ENCODE data around the gene WDR70.
"Not testable (repeated sequence)": the region's sequence is repeated elsewhere in the genome, so short reads cannot be mapped to it uniquely, and the experiment has no call there.

WDR70 gene

GRCh38 chr5:37454402-37455055 lies 75.4 kb downstream of the WDR70 start:
- DNase-seq, result not testable (repeated sequence)

GRCh38 chr5:37463191-37464051 lies 84.3 kb downstream of the WDR70 start:
- DNase-seq, result peak; percentile 65 to 76

GRCh38 chr5:37464581-37464980 lies 85.5 kb downstream of the WDR70 start:
- not testable (repeated sequence) for DNase-seq

GRCh38 chr5:37469383-37469782 lies 90.3 kb downstream of the WDR70 start:
- DNase-seq, result not testable (repeated sequence)

- DNase-seq, result no peak
Measured at GRCh38 chr5:37471666-37472197, 92.6 kb downstream of the WDR70 start.

- no peak for DNase-seq
Measured at GRCh38 chr5:37477426-37477825, 98.3 kb downstream of the WDR70 start.

GRCh38 chr5:37478121-37478894 lies 99.2 kb downstream of the WDR70 start:
- DNase-seq, result no peak

GRCh38 chr5:37481395-37481794 lies 102.3 kb downstream of the WDR70 start:
- not testable (repeated sequence) for DNase-seq

- no peak for DNase-seq
Measured at GRCh38 chr5:37490120-37490810, 111.1 kb downstream of the WDR70 start.

GRCh38 chr5:37490931-37491330 lies 111.8 kb downstream of the WDR70 start:
- no peak for DNase-seq

GRCh38 chr5:37492778-37493555 lies 113.8 kb downstream of the WDR70 start:
- no peak for DNase-seq

GRCh38 chr5:37494756-37495155 lies 115.6 kb downstream of the WDR70 start:
- DNase-seq, result no peak

GRCh38 chr5:37495210-37495609 lies 116.1 kb downstream of the WDR70 start:
- DNase-seq, result no peak

GRCh38 chr5:37495668-37496347 lies 116.7 kb downstream of the WDR70 start:
- no peak for DNase-seq

- no peak for DNase-seq
Measured at GRCh38 chr5:37496902-37497445, 117.9 kb downstream of the WDR70 start.

GRCh38 chr5:37501152-37501551 lies 122.0 kb downstream of the WDR70 start:
- no peak for DNase-seq

- DNase-seq, result no peak
Measured at GRCh38 chr5:37506241-37506640, 127.1 kb downstream of the WDR70 start.

GRCh38 chr5:37506722-37507121 lies 127.6 kb downstream of the WDR70 start:
- DNase-seq, result no peak

- DNase-seq, result no peak
Measured at GRCh38 chr5:37511646-37512045, 132.5 kb downstream of the WDR70 start.

GRCh38 chr5:37514946-37515345 lies 135.8 kb downstream of the WDR70 start:
- no peak for DNase-seq

- DNase-seq, result no peak
Measured at GRCh38 chr5:37517686-37518085, 138.6 kb downstream of the WDR70 start.

Measured in inflammatory macrophage treated with lipopolysaccharide for 1 hour (primary cell).